ENCODE data around the gene SHMT2. TPM values are rescaled to one million over a fixed set of nuclear protein-coding genes. Genes with fewer than 3 reads are reported as not detected.

Gene SHMT2
- total RNA-seq, 4 donors from 2014 or later = 20.5 to 42.4 (median 34.4) TPM

- WGBS, 2 donors (ENCODE audit: low coverage in 1 of 2) = 59% methylated on average over 3 of the region's 4 CpGs; no CpG with 5 or more reads in 1 of the 2 donors
- H3K27me3 ChIP-seq = peaks cover 46% of the 10 kb centered on the region
- TF ChIP-seq POLR2A (IDR thresholded peaks at IDR 0.05) (no peak), CTCF (IDR thresholded peaks at IDR 0.05) (no peak), POLR2AphosphoS5 (IDR thresholded peaks at IDR 0.05) (no peak), EP300 (IDR thresholded peaks at IDR 0.05) (no peak)
- no peaks in the 10 kb centered on the region for H3K9me3 ChIP-seq
- peaks cover 0 to 41% of the 10 kb centered on the region in 2 donors for H3K36me3 ChIP-seq
- no peak overlapping the region for H3K27ac ChIP-seq
- no peak overlapping the region for H3K4me3 ChIP-seq
- ATAC-seq = no peak
- peaks cover 0 to 55% (median 17%) of the 10 kb centered on the region in 3 donors for H3K4me1 ChIP-seq
These were observed 15.6 kb upstream of the SHMT2 start for GRCh38 chr12:57213763-57214397.

GRCh38 chr12:57214398-57214781, 15.1 kb upstream of the SHMT2 start:
- Histone ChIP-seq H3K9me3 (no peaks in the 10 kb centered on the region), H3K4me1 (peaks cover 0 to 52% (median 17%) of the 10 kb centered on the region in 3 donors), H3K4me3 (no peak overlapping the region), H3K36me3 (peaks cover 0 to 36% of the 10 kb centered on the region in 2 donors), H3K27ac (no peak overlapping the region), H3K27me3 (peaks cover 51% of the 10 kb centered on the region)
- peak; percentile 48 for ATAC-seq
- WGBS, 2 donors (ENCODE audit: low coverage in 1 of 2) = 3% methylated on average over 8 of the region's 14 CpGs; no CpG with 5 or more reads in 1 of the 2 donors
- TF ChIP-seq CTCF (IDR thresholded peaks at IDR 0.05) = peak in 3 of 4 experiments; percentile 66 to 81 (median 68)
- no peak for TF ChIP-seq EP300 (IDR thresholded peaks at IDR 0.05)
- no peak for TF ChIP-seq POLR2A (IDR thresholded peaks at IDR 0.05)

- Histone ChIP-seq H3K27me3 (peaks cover 58% of the 10 kb centered on the region), H3K36me3 (peaks cover 0 to 29% of the 10 kb centered on the region in 2 donors), H3K9me3 (no peaks in the 10 kb centered on the region), H3K4me3 (no peak overlapping the region), H3K4me1 (peaks cover 0 to 53% (median 17%) of the 10 kb centered on the region in 3 donors), H3K27ac (no peak overlapping the region)
- no peak for ATAC-seq
- no peak for TF ChIP-seq POLR2AphosphoS5 (IDR thresholded peaks at IDR 0.05)
- no peak for TF ChIP-seq POLR2A (IDR thresholded peaks at IDR 0.05)
- no peak for TF ChIP-seq EP300 (IDR thresholded peaks at IDR 0.05)
- no peak for TF ChIP-seq CTCF (IDR thresholded peaks at IDR 0.05)
- whole genome bisulfite sequencing, 2 donors (ENCODE audit: low coverage in 1 of 2) = 21 to 22% methylated on average over 8 to 11 of the region's 11 CpGs
These were observed 14.4 kb upstream of the SHMT2 start for GRCh38 chr12:57215065-57215464.

- WGBS, 2 donors (ENCODE audit: low coverage in 1 of 2) = 0 to 5% methylated on average over 1 to 4 of the region's 7 CpGs
- Histone ChIP-seq H3K4me3 (peak overlapping the region in 1 of 2 donors; percentile 48), H3K4me1 (peaks cover 0 to 58% (median 17%) of the 10 kb centered on the region in 3 donors), H3K36me3 (peaks cover 0 to 23% of the 10 kb centered on the region in 2 donors), H3K9me3 (no peaks in the 10 kb centered on the region), H3K27ac (no peak overlapping the region), H3K27me3 (peaks cover 64% of the 10 kb centered on the region)
- no peak for ATAC-seq
- no peak for TF ChIP-seq POLR2AphosphoS5 (IDR thresholded peaks at IDR 0.05)
- TF ChIP-seq EP300 (IDR thresholded peaks at IDR 0.05) = no peak
- TF ChIP-seq POLR2A (IDR thresholded peaks at IDR 0.05) = no peak
- TF ChIP-seq CTCF (IDR thresholded peaks at IDR 0.05) = no peak
These were observed 13.9 kb upstream of the SHMT2 start for GRCh38 chr12:57215668-57216013.
